KOPT-K1 (cell line): ENCODE results near the gene AUH.
"Not testable (repeated sequence)": the region's sequence is repeated elsewhere in the genome, so short reads cannot be mapped to it uniquely, and the experiment has no call there.

Source experiments
- H3K27ac ChIP-seq: fragments of 200-600 bp; sonication (generic); 2 replicates; pipeline ENCODE4 v1.5.1; 2016; ENCODE audit warnings: antibody characterized with exemption, mild to moderate bottlenecking, low read depth, low read length; ENCODE audit not compliant: poor library complexity, severe bottlenecking
- H3K36me3 ChIP-seq: fragments of 200-600 bp; sonication (generic); 2 replicates; pipeline ENCODE4 v1.5.1; 2017; ENCODE audit warnings: antibody characterized with exemption, mild to moderate bottlenecking, low read length, moderate library complexity; ENCODE audit not compliant: insufficient read depth
- H3K9me3 ChIP-seq: fragments of 200-600 bp; sonication (generic); 2 replicates; pipeline ENCODE4 v1.5.1; 2017; ENCODE audit warnings: antibody characterized with exemption, low read length, mild to moderate bottlenecking; ENCODE audit not compliant: insufficient read depth, poor library complexity, severe bottlenecking

The AUH gene

GRCh38 chr9:91214086-91214485 is 147.6 kb downstream of the AUH start:
- peaks cover 15% of the 10 kb centered on the region for H3K9me3 ChIP-seq
- no peak overlapping the region for H3K27ac ChIP-seq
- H3K36me3 ChIP-seq: no peaks in the 10 kb centered on the region

- no peaks in the 10 kb centered on the region for H3K36me3 ChIP-seq
- H3K9me3 ChIP-seq: peaks cover 20% of the 10 kb centered on the region
- peak overlapping the region; percentile 12 for H3K27ac ChIP-seq
These were observed 149.0 kb downstream of the AUH start for GRCh38 chr9:91212596-91213243.

- H3K9me3 ChIP-seq: peaks cover 20% of the 10 kb centered on the region
- peak overlapping the region; percentile 12 for H3K27ac ChIP-seq
- H3K36me3 ChIP-seq: no peaks in the 10 kb centered on the region
These were observed 149.8 kb downstream of the AUH start for GRCh38 chr9:91211919-91212318.

GRCh38 chr9:91211414-91211813 is 150.3 kb downstream of the AUH start:
- Histone ChIP-seq H3K36me3 (no peaks in the 10 kb centered on the region), H3K9me3 (peaks cover 20% of the 10 kb centered on the region), H3K27ac (no peak overlapping the region)

- peaks cover 23% of the 10 kb centered on the region for H3K9me3 ChIP-seq
- H3K36me3 ChIP-seq: no peaks in the 10 kb centered on the region
- H3K27ac ChIP-seq: no peak overlapping the region
These were observed 151.4 kb downstream of the AUH start for GRCh38 chr9:91210318-91210717.

- Histone ChIP-seq H3K36me3 (no peaks in the 10 kb centered on the region), H3K9me3 (peaks cover 23% of the 10 kb centered on the region), H3K27ac (peak overlapping the region; percentile 59)
These were observed 152.9 kb downstream of the AUH start for GRCh38 chr9:91208837-91209236.

GRCh38 chr9:91208419-91208745 is 153.3 kb downstream of the AUH start:
- Histone ChIP-seq H3K27ac (peak overlapping the region; percentile 59), H3K9me3 (peaks cover 23% of the 10 kb centered on the region), H3K36me3 (no peaks in the 10 kb centered on the region)

- Histone ChIP-seq H3K9me3 (peaks cover 23% of the 10 kb centered on the region), H3K27ac (peak overlapping the region; percentile 59), H3K36me3 (no peaks in the 10 kb centered on the region)
These were observed 153.8 kb downstream of the AUH start for GRCh38 chr9:91207729-91208418.

GRCh38 chr9:91207397-91207728 is 154.4 kb downstream of the AUH start:
- H3K27ac ChIP-seq: peak overlapping the region; percentile 59
- H3K9me3 ChIP-seq: peaks cover 23% of the 10 kb centered on the region
- H3K36me3 ChIP-seq: no peaks in the 10 kb centered on the region

- H3K27ac ChIP-seq: no peak overlapping the region
- no peaks in the 10 kb centered on the region for H3K36me3 ChIP-seq
- peaks cover 23% of the 10 kb centered on the region for H3K9me3 ChIP-seq
These were observed 154.9 kb downstream of the AUH start for GRCh38 chr9:91206806-91207205.

- H3K36me3 ChIP-seq: no peaks in the 10 kb centered on the region
These were observed 158.9 kb downstream of the AUH start for GRCh38 chr9:91202736-91203283.

GRCh38 chr9:91200692-91201336 is 160.9 kb downstream of the AUH start:
- no peaks in the 10 kb centered on the region for H3K36me3 ChIP-seq
- peaks cover 13% of the 10 kb centered on the region for H3K9me3 ChIP-seq
- no peak overlapping the region for H3K27ac ChIP-seq

More at GRCh38 chr9:91202736-91203283, 158.9 kb downstream of the AUH start:
- Histone ChIP-seq H3K27ac (no peak overlapping the region), H3K9me3 (peaks cover 13% of the 10 kb centered on the region)

- Histone ChIP-seq H3K36me3 (no peaks in the 10 kb centered on the region), H3K27ac (no peak overlapping the region), H3K9me3 (peaks cover 10% of the 10 kb centered on the region)
These were observed 161.8 kb downstream of the AUH start for GRCh38 chr9:91199739-91200497.

GRCh38 chr9:91198881-91199280 is 162.8 kb downstream of the AUH start:
- not testable (repeated sequence) for H3K27ac ChIP-seq

GRCh38 chr9:91198405-91198804 is 163.3 kb downstream of the AUH start:
- Histone ChIP-seq H3K9me3 (peaks cover 10% of the 10 kb centered on the region), H3K36me3 (no peaks in the 10 kb centered on the region), H3K27ac (no peak overlapping the region)

More at GRCh38 chr9:91198881-91199280, 162.8 kb downstream of the AUH start:
- H3K36me3 ChIP-seq: not testable (repeated sequence)
- H3K9me3 ChIP-seq: peaks cover 10% of the 10 kb centered on the region
